Trophoblast cell (in vitro differentiated cells and primary cell): ENCODE measurements around the gene ALLC.
"Not testable (repeated sequence)": the region's sequence is repeated elsewhere in the genome, so short reads cannot be mapped to it uniquely, and the experiment has no call there.

Experiments
- DNase-seq, 2 donors: peaks; one replicate each; pipeline ENCODE4 v3.0.0-alpha.2; 2016
- H2AFZ ChIP-seq: 2 replicates; pipeline ENCODE4 v1.6.1; 2013; ENCODE audit warnings: low read length, moderate library complexity, mild to moderate bottlenecking; ENCODE audit not compliant: insufficient read depth, poor library complexity
- H2AK5ac ChIP-seq: 2 replicates; pipeline ENCODE4 v1.6.1; 2013; ENCODE audit warnings: mild to moderate bottlenecking, low read length
- H2BK120ac ChIP-seq: 2 replicates; pipeline ENCODE4 v1.6.1; 2013; ENCODE audit warnings: low read length, mild to moderate bottlenecking, moderate library complexity; ENCODE audit not compliant: insufficient read depth, poor library complexity
- H2BK12ac ChIP-seq: 2 replicates; pipeline ENCODE4 v1.6.1; 2013; ENCODE audit warnings: mild to moderate bottlenecking, low read length, moderate library complexity
- H2BK5ac ChIP-seq: 2 replicates; pipeline ENCODE4 v1.6.1; 2013; ENCODE audit warnings: low read length, low read depth, moderate library complexity, mild to moderate bottlenecking; ENCODE audit not compliant: poor library complexity
- H3K14ac ChIP-seq: 2 replicates; pipeline ENCODE4 v1.6.1; 2013; ENCODE audit warnings: mild to moderate bottlenecking, low read length
- H3K18ac ChIP-seq: 2 replicates; pipeline ENCODE4 v1.6.1; 2013; ENCODE audit warnings: mild to moderate bottlenecking, low read length
- H3K23ac ChIP-seq: 2 replicates; pipeline ENCODE4 v1.6.1; 2013; ENCODE audit warnings: low read length
- H3K27ac ChIP-seq: 2 replicates; pipeline ENCODE4 v1.5.1; 2013; ENCODE audit warnings: low read depth, mild to moderate bottlenecking, inconsistent platforms, low read length, moderate library complexity
- H3K27me3 ChIP-seq: 2 replicates; pipeline ENCODE4 v1.6.1; 2013; ENCODE audit warnings: inconsistent platforms, mild to moderate bottlenecking, low read length, moderate library complexity; ENCODE audit not compliant: insufficient read depth
- H3K36me3 ChIP-seq, 2 experiments: 1 replicate in 1 of 2; 2 replicates in 1 of 2; pipeline ENCODE4 v1.6.1; 2013; ENCODE audit warnings: low read length in 2 of 2, mild to moderate bottlenecking in 2 of 2, moderate library complexity in 1 of 2; ENCODE audit not compliant: insufficient read depth in 2 of 2, control insufficient read depth in 1 of 2
- H3K4ac ChIP-seq: 2 replicates; pipeline ENCODE4 v1.6.1; 2013; ENCODE audit warnings: low read depth, mild to moderate bottlenecking, low read length, moderate library complexity
- H3K4me1 ChIP-seq, 2 experiments: 1 replicate in 1 of 2; 2 replicates in 1 of 2; pipeline ENCODE4 v1.6.1; 2013; ENCODE audit warnings: low read length in 2 of 2, mild to moderate bottlenecking in 2 of 2, moderate library complexity in 1 of 2; ENCODE audit not compliant: insufficient read depth in 2 of 2, control insufficient read depth in 1 of 2
- H3K4me2 ChIP-seq: 2 replicates; pipeline ENCODE4 v1.6.1; 2013; ENCODE audit warnings: inconsistent platforms, mild to moderate bottlenecking, low read length, moderate library complexity
- H3K4me3 ChIP-seq: 2 replicates; pipeline ENCODE4 v1.5.1; 2013; ENCODE audit warnings: mild to moderate bottlenecking, low read depth, low read length, inconsistent platforms
- H3K79me1 ChIP-seq: one replicate; pipeline ENCODE4 v1.6.1; 2013; ENCODE audit warnings: low read length
- H3K79me2 ChIP-seq: 2 replicates; pipeline ENCODE4 v1.6.1; 2013; ENCODE audit warnings: low read length, mild to moderate bottlenecking; ENCODE audit not compliant: control insufficient read depth, insufficient read depth, poor library complexity
- H3K9ac ChIP-seq: 2 replicates; pipeline ENCODE4 v1.6.1; 2013; ENCODE audit warnings: mild to moderate bottlenecking, low read length
- H3K9me3 ChIP-seq: 2 replicates; pipeline ENCODE4 v1.6.1; 2013; ENCODE audit warnings: low read depth, mild to moderate bottlenecking, control low read depth, inconsistent platforms, low read length; ENCODE audit not compliant: insufficient read depth
- H4K12ac ChIP-seq: 2 replicates; pipeline ENCODE4 v1.6.1; 2013; ENCODE audit warnings: low read depth, mild to moderate bottlenecking, low read length, moderate library complexity
- H4K8ac ChIP-seq: 2 replicates; pipeline ENCODE4 v1.6.1; 2013; ENCODE audit warnings: low read depth, mild to moderate bottlenecking, low read length, moderate library complexity
- H4K91ac ChIP-seq: one replicate; pipeline ENCODE4 v1.6.1; 2013; ENCODE audit warnings: low read depth, mild to moderate bottlenecking, low read length, moderate library complexity
- WGBS: extraction: QIAGEN DNeasy Blood & Tissue Kit; methylation state at CpG from one replicate; pipeline ENCODE4 v1.1.7; 2013; ENCODE audit warnings: missing lambda C conversion rate; ENCODE audit not compliant: insufficient read length, insufficient coverage; ENCODE audit errors: extremely low coverage; 5-methylcytosine and 5-hydroxymethylcytosine counted together

The ALLC gene

DNA sequence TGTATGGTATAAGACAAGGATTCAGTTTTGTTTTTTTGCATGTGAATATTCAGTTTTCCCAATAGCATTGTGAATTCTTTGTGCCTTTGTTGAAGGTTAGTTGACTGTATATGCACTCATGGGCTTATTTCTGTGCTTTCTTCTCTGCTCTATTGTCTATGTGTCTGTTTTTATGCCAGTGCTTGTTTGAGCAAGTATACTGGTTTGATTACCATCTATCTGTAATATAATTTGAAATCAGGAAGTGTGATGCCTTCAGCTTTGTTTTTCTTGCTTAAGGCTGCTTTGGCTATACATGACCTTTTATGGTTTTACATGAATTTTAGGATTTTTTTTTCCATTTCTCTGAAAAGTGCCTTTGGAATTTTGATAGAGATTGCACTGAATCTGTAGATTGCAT, 39.6 kb upstream of the ALLC start:
- no peak overlapping the region for H2BK5ac ChIP-seq
- peaks cover 7% of the 10 kb centered on the region for H3K9me3 ChIP-seq
- no peak overlapping the region for H3K4me3 ChIP-seq
- no peak overlapping the region for H4K12ac ChIP-seq
- no peak overlapping the region for H2AFZ ChIP-seq
- no peaks in the 10 kb centered on the region for H3K4me1 ChIP-seq
- H3K79me1 ChIP-seq = no peaks in the 10 kb centered on the region
- H3K4me2 ChIP-seq = no peak overlapping the region
- H3K79me2 ChIP-seq = no peaks in the 10 kb centered on the region
- no peak overlapping the region for H2BK12ac ChIP-seq
- H4K91ac ChIP-seq = no peak overlapping the region
- H3K27ac ChIP-seq = no peak overlapping the region
- H3K27me3 ChIP-seq = no peaks in the 10 kb centered on the region
- no peak overlapping the region for H3K4ac ChIP-seq
- H3K9ac ChIP-seq = no peak overlapping the region
- H3K14ac ChIP-seq = no peak overlapping the region
- H2BK120ac ChIP-seq = no peak overlapping the region
- H3K23ac ChIP-seq = no peak overlapping the region
- no peaks in the 10 kb centered on the region for H3K36me3 ChIP-seq
- no peak overlapping the region for H2AK5ac ChIP-seq
- H4K8ac ChIP-seq = no peak overlapping the region
- no peak for DNase-seq
- no peak overlapping the region for H3K18ac ChIP-seq

DNA sequence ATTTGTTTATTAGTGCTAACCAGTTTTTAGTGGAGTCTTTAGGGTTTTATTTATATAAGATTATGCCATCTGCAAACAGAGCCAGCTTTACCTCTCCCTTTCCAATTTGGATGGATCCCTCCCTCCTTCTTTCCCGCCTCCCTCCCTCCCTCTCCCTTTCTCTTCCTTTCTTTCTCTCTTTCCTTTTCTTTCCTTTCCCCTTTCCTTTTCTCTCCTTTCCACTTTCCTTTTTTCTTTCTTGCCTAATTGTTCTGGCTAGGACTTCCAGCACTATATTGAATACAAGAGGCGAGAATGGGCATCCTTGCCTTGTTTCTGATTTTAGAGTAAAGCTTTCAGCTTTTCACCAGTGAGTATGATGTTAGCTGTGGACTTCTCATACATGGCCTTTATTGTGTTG, 39.0 kb upstream of the ALLC start:
- Histone ChIP-seq H3K9me3 (peaks cover 5% of the 10 kb centered on the region), H2AK5ac (no peak overlapping the region), H3K14ac (no peak overlapping the region), H3K4me1 (no peaks in the 10 kb centered on the region), H3K36me3 (no peaks in the 10 kb centered on the region), H2BK120ac (no peak overlapping the region), H3K4me3 (no peak overlapping the region), H4K8ac (no peak overlapping the region), H3K18ac (no peak overlapping the region), H4K91ac (no peak overlapping the region), H3K27ac (no peak overlapping the region), H3K9ac (no peak overlapping the region), H3K4ac (no peak overlapping the region), H2AFZ (no peak overlapping the region), H3K27me3 (no peaks in the 10 kb centered on the region), H2BK12ac (no peak overlapping the region), H3K79me1 (no peaks in the 10 kb centered on the region), H4K12ac (no peak overlapping the region), H3K23ac (no peak overlapping the region), H3K79me2 (no peaks in the 10 kb centered on the region), H3K4me2 (no peak overlapping the region), H2BK5ac (no peak overlapping the region)
- no peak for DNase-seq
- no CpG with 5 or more reads among the region's 2 CpGs for WGBS

DNA sequence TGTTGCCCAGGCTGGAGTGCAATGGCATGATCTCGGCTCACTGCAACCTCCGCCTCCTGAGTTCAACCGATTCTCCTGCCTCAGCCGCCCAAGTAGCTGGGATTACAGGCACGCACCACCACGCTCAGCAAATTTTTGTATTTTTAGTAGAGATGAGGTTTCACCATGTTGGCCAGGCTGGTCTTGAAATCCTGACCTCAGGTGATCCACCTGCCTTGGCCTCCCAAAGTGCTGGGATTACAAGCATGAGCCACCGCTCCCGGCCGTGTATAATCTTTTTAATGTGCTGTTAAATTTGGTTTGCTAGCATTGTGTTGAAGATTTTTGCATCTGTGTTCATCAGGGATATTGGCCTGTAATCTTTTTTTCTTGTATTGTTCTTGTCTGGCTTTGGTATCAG, 38.3 kb upstream of the ALLC start:
- not testable (repeated sequence) for H4K91ac ChIP-seq, H3K18ac ChIP-seq, H3K4me1 ChIP-seq, H4K8ac ChIP-seq, H3K79me1 ChIP-seq, DNase-seq, H3K4me3 ChIP-seq, H3K27ac ChIP-seq, H2BK12ac ChIP-seq, H3K79me2 ChIP-seq, H3K9me3 ChIP-seq, H3K27me3 ChIP-seq, H3K9ac ChIP-seq, H3K23ac ChIP-seq, H2AK5ac ChIP-seq, H3K14ac ChIP-seq, H4K12ac ChIP-seq, H3K36me3 ChIP-seq, H2AFZ ChIP-seq, H3K4me2 ChIP-seq, H2BK120ac ChIP-seq, H2BK5ac ChIP-seq, H3K4ac ChIP-seq
- WGBS = no CpG with 5 or more reads among the region's 9 CpGs

DNA sequence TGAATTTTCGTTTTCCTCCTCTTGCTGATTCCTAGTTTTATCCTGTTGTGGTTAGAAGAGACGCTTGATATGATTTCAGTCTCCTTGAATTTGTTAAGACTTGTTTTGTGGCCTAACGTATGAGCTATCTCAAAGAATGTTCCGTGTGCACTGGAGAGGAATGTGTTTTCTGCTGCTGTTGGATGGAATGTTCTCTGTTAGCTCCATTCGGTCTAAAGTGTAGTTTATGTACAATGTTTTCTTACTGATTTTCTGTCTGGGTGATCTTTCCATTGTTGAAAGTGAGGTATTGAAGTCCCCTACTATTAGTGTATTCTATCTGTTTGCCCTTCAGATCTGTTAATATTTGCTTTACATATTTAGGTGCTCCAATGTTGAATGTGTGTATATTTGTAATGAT, 37.2 kb upstream of the ALLC start:
- Histone ChIP-seq H4K12ac (no peak overlapping the region), H4K91ac (no peak overlapping the region), H3K4me1 (no peaks in the 10 kb centered on the region), H3K27ac (no peak overlapping the region), H3K27me3 (no peaks in the 10 kb centered on the region), H3K4me2 (no peak overlapping the region), H3K36me3 (no peaks in the 10 kb centered on the region), H2AK5ac (no peak overlapping the region), H3K4me3 (no peak overlapping the region), H4K8ac (no peak overlapping the region), H3K4ac (no peak overlapping the region), H3K23ac (no peak overlapping the region), H3K79me1 (no peaks in the 10 kb centered on the region), H3K9ac (no peak overlapping the region), H2BK5ac (no peak overlapping the region), H2AFZ (no peak overlapping the region), H3K9me3 (peaks cover 6% of the 10 kb centered on the region), H3K79me2 (no peaks in the 10 kb centered on the region), H2BK120ac (no peak overlapping the region), H3K18ac (no peak overlapping the region), H2BK12ac (no peak overlapping the region), H3K14ac (no peak overlapping the region)
- DNase-seq = no peak
- no CpG with 5 or more reads among the region's 5 CpGs for WGBS

DNA sequence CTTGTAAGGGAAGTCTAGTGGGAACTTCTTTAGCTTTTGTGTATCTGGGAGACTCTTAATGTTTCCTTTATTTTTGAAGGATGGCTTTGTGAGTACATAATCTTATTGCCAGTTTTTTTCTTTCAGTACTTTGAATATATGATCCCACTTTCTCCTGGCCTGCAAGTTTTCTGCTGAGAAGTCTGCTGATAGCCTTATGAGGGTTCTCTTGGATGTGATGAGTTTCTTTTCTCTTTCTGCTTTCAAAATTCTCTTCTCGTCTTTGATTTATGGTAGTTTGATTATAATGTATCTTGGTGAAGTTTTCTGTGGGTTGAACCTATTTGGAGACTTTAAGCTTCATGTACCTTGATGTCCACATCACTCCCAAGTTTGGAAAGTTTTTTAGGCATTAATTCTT, 35.0 kb upstream of the ALLC start:
- no peak overlapping the region for H3K9ac ChIP-seq
- no peaks in the 10 kb centered on the region for H3K27me3 ChIP-seq
- peaks cover 6% of the 10 kb centered on the region for H3K9me3 ChIP-seq
- no peak overlapping the region for H2AK5ac ChIP-seq
- no peak overlapping the region for H3K4me3 ChIP-seq
- no peak for DNase-seq
- H3K14ac ChIP-seq = no peak overlapping the region
- no peak overlapping the region for H4K91ac ChIP-seq
- no peak overlapping the region for H4K8ac ChIP-seq
- H3K18ac ChIP-seq = no peak overlapping the region
- H2AFZ ChIP-seq = no peak overlapping the region
- H3K23ac ChIP-seq = no peak overlapping the region
- no peak overlapping the region for H3K4ac ChIP-seq
- H3K36me3 ChIP-seq = no peaks in the 10 kb centered on the region
- H2BK5ac ChIP-seq = no peak overlapping the region
- no peak overlapping the region for H2BK120ac ChIP-seq
- H3K4me1 ChIP-seq = no peaks in the 10 kb centered on the region
- no peak overlapping the region for H3K27ac ChIP-seq
- no CpG with 5 or more reads among the region's 1 CpG for WGBS
- no peak overlapping the region for H3K4me2 ChIP-seq
- no peak overlapping the region for H2BK12ac ChIP-seq
- no peaks in the 10 kb centered on the region for H3K79me1 ChIP-seq
- H4K12ac ChIP-seq = no peak overlapping the region
- no peaks in the 10 kb centered on the region for H3K79me2 ChIP-seq
